SK-N-SH (cell line): Measurements from ENCODE around the gene PLK3. TPM values are rescaled to one million over a fixed set of nuclear protein-coding genes. Genes with fewer than 3 reads are reported as not detected.
"Not testable (repeated sequence)": the region's sequence is repeated elsewhere in the genome, so short reads cannot be mapped to it uniquely, and the experiment has no call there.

Experiments used
- CTCF ChIA-PET: fragments of 300-600, 350-600 bp; formaldehyde crosslinking; extraction: SDS; loops from one replicate; lab custom pipeline; 2021; lab: Yijun Ruan, JAX
- POLR2A ChIA-PET: fragments of 350-600 bp; sonication (Branson Sonifier 250); formaldehyde crosslinking; extraction: SDS; loops from one replicate; lab custom pipeline; 2020; ENCODE audit warnings: antibody characterized with exemption, inconsistent platforms; lab: Yijun Ruan, JAX
- DNase-seq: peaks from one replicate; pipeline ENCODE4 v3.0.0; 2012
- H2AFZ ChIP-seq: fragments of 200-600 bp; sonication (generic); 2 replicates; pipeline ENCODE4 v1.8.1; 2016; ENCODE audit warnings: antibody characterized with exemption, mild to moderate bottlenecking, low read depth
- H3F3A ChIP-seq: fragments of 200-600 bp; sonication (generic); replicated peaks from 2 replicates; pipeline ENCODE3; 2016; ENCODE audit warnings: antibody characterized with exemption, mild to moderate bottlenecking; ENCODE audit not compliant: insufficient read depth
- H3K27ac ChIP-seq, 2 experiments: fragments of 200-500 bp in 1 of 2; fragments of 200-600 bp in 1 of 2; sonication (Bioruptor generic) in 1 of 2; sonication (generic), shearing (Covaris generic) in 1 of 2; 2 replicates each; pipeline versions ENCODE4 v1.5.1 to v1.6.1; 2014 to 2016; ENCODE audit warnings: low read depth in 2 of 2, inconsistent platforms in 1 of 2, low read length in 1 of 2, mild to moderate bottlenecking in 1 of 2, mixed read lengths in 1 of 2
- H3K27me3 ChIP-seq: fragments of 200-600 bp; sonication (generic), shearing (Covaris generic); 2 replicates; pipeline ENCODE4 v1.6.1; 2016; ENCODE audit warnings: mixed run types; ENCODE audit not compliant: insufficient read depth
- H3K36me3 ChIP-seq, 2 experiments: fragments of 200-500 bp in 1 of 2; fragments of 200-600 bp in 1 of 2; sonication (Bioruptor generic) in 1 of 2; sonication (generic) in 1 of 2; replicated peaks in 1 of 2; 2 replicates each; pipeline versions ENCODE3 to v1.5.1; 2014 to 2016; ENCODE audit warnings: low read length in 1 of 2, mild to moderate bottlenecking in 1 of 2; ENCODE audit not compliant: insufficient read depth in 2 of 2, control insufficient read depth in 1 of 2
- H3K4me1 ChIP-seq, 2 experiments: fragments of 200-500 bp in 1 of 2; fragments of 200-600 bp in 1 of 2; sonication (Bioruptor generic) in 1 of 2; sonication (generic), shearing (Covaris generic) in 1 of 2; 2 replicates each; pipeline versions ENCODE4 v1.5.1 to v1.6.1; 2014 to 2016; ENCODE audit warnings: low read depth in 1 of 2, low read length in 1 of 2, mixed run types in 1 of 2; ENCODE audit not compliant: insufficient read depth in 2 of 2, control insufficient read depth in 1 of 2
- H3K4me2 ChIP-seq: fragments of 200-600 bp; sonication (generic), shearing (Covaris generic); 2 replicates; pipeline ENCODE4 v1.6.1; 2017; ENCODE audit warnings: mixed run types
- H3K4me3 ChIP-seq, 2 experiments: fragments of 200-500 bp in 1 of 2; fragments of 200-600 bp in 1 of 2; sonication (Bioruptor generic) in 1 of 2; sonication (generic), shearing (Covaris generic) in 1 of 2; 2 replicates each; pipeline versions ENCODE4 v1.5.1 to v1.8.1; 2014 to 2016; ENCODE audit warnings: low read depth in 2 of 2, inconsistent platforms in 1 of 2, low read length in 1 of 2, mild to moderate bottlenecking in 1 of 2, mixed read lengths in 1 of 2, moderate library complexity in 1 of 2
- H3K79me2 ChIP-seq: fragments of 200-600 bp; sonication (generic); 2 replicates; pipeline ENCODE4 v1.8.1; 2017; ENCODE audit warnings: mild to moderate bottlenecking; ENCODE audit not compliant: insufficient read depth
- H3K9ac ChIP-seq: fragments of 200-600 bp; sonication (generic); 2 replicates; pipeline ENCODE4 v1.6.1; 2017; ENCODE audit warnings: mixed run types
- H3K9me2 ChIP-seq: fragments of 200-600 bp; sonication (generic); 2 replicates; pipeline ENCODE4 v1.6.1; 2017; ENCODE audit warnings: mixed run types
- H3K9me3 ChIP-seq: fragments of 200-600 bp; sonication (generic); 2 replicates; pipeline ENCODE4 v1.6.1; 2017; ENCODE audit warnings: mixed run types, mild to moderate bottlenecking, moderate library complexity
- H4K20me1 ChIP-seq: fragments of 200-600 bp; sonication (generic); 2 replicates; pipeline ENCODE4 v1.6.1; 2017; ENCODE audit warnings: mild to moderate bottlenecking, mixed run types; ENCODE audit not compliant: insufficient read depth
- CHD2 ChIP-seq: fragments of 150-350 bp; IDR thresholded peaks from 2 replicates; pipeline ENCODE4 v1.6.1; 2018; ENCODE audit warnings: low read length; ENCODE audit not compliant: partially characterized antibody
- CTCF ChIP-seq: fragments of 200-600 bp; sonication (generic); IDR thresholded peaks from 2 replicates; pipeline ENCODE4 v1.6.1; 2017; ENCODE audit warnings: antibody characterized with exemption, mild to moderate bottlenecking, moderate library complexity
- FOSL2 ChIP-seq: IDR thresholded peaks from 2 replicates; pipeline ENCODE4 v1.4.0; 2012; ENCODE audit warnings: low read depth, mild to moderate bottlenecking, moderate library complexity, borderline replicate concordance
- MXI1 ChIP-seq: IDR thresholded peaks from 2 replicates; pipeline ENCODE4 v1.6.1; 2012; ENCODE audit warnings: mild to moderate bottlenecking, low read depth, low read length, improper control_type of control experiment
- RAD21 ChIP-seq: IDR thresholded peaks from 2 replicates; pipeline ENCODE4 v1.6.1; 2012; ENCODE audit warnings: mild to moderate bottlenecking, low read length
- RCOR1 ChIP-seq: fragments of 150-350 bp; IDR thresholded peaks from 2 replicates; pipeline ENCODE4 v1.6.1; 2017; ENCODE audit warnings: antibody characterized with exemption, low read length
- RXRA ChIP-seq: IDR thresholded peaks from 2 replicates; pipeline ENCODE4 v1.4.0; 2012; ENCODE audit warnings: low read depth, mild to moderate bottlenecking, borderline replicate concordance
- SMC3 ChIP-seq: IDR thresholded peaks from 2 replicates; pipeline ENCODE4 v1.6.1; 2012; ENCODE audit warnings: low read depth, low read length, improper control_type of control experiment
- TAF1 ChIP-seq: IDR thresholded peaks from 2 replicates; pipeline ENCODE4 v1.6.1; 2012; ENCODE audit warnings: low read depth, mild to moderate bottlenecking, low read length, moderate library complexity, borderline replicate concordance
- USF2 ChIP-seq: fragments of 150-350 bp; IDR thresholded peaks from 2 replicates; pipeline ENCODE4 v1.6.1; 2017; ENCODE audit warnings: antibody characterized with exemption, low read length, low read depth, borderline replicate concordance
- WGBS: methylation state at CpG from one replicate; pipeline ENCODE4 v1.1.6; 2017; ENCODE audit warnings: low lambda C conversion rate; 5-methylcytosine and 5-hydroxymethylcytosine counted together
- polyA plus RNA-seq, 3 experiments: library from polyadenylated mRNA; depleted of rRNA; stranded (reverse); fragments of >200 nt; gene quantifications; 2 replicates each; pipeline ENCODE4 v1.2.3, GENCODE V29; 2012

The PLK3 gene
- polyA plus RNA-seq, 1 of the 3 experiments (the other 2 are of a cell fraction): 82.8 TPM

GRCh38 chr1:44834328-44834727, 34.2 kb downstream of the PLK3 start:
- no peaks in the 10 kb centered on the region for H4K20me1 ChIP-seq
- H3K9ac ChIP-seq: no peak overlapping the region
- H3K9me3 ChIP-seq: no peaks in the 10 kb centered on the region
- H3F3A ChIP-seq: peaks cover 3% of the 10 kb centered on the region
- H3K4me3 ChIP-seq: no peak overlapping the region
- TF ChIP-seq USF2 (no peak), RAD21 (no peak)
- H3K79me2 ChIP-seq: no peaks in the 10 kb centered on the region
- H3K36me3 ChIP-seq: no peaks in the 10 kb centered on the region
- ChIA-PET POLR2A (no interaction called here), CTCF (interaction anchor here (0.6 to 1.5 kb wide), 5 partner anchors 11 to 466 kb away, joined by 3 to 6 read pairs (median 4); no protein-coding TSS in a partner anchor)
- no peak overlapping the region for H3K4me2 ChIP-seq
- WGBS: 90% methylated on average over 7 of the region's 7 CpGs
- H3K27ac ChIP-seq: no peak overlapping the region
- H3K9me2 ChIP-seq: no peaks in the 10 kb centered on the region
- no peaks in the 10 kb centered on the region for H3K27me3 ChIP-seq
- H3K4me1 ChIP-seq: peaks cover 0 to 2% of the 10 kb centered on the region in 2 experiments; a peak in 1 of 4 replicates
- no peak for DNase-seq
- H2AFZ ChIP-seq: no peak overlapping the region

- Histone ChIP-seq H3K27me3 (no peaks in the 10 kb centered on the region), H4K20me1 (no peaks in the 10 kb centered on the region), H3K9ac (no peak overlapping the region), H3K9me2 (no peaks in the 10 kb centered on the region), H3F3A (peaks cover 3% of the 10 kb centered on the region), H3K4me2 (no peak overlapping the region), H3K79me2 (no peaks in the 10 kb centered on the region), H3K36me3 (no peaks in the 10 kb centered on the region), H3K4me3 (no peak overlapping the region), H3K4me1 (peaks cover 0 to 2% of the 10 kb centered on the region in 2 experiments; a peak in 1 of 4 replicates), H2AFZ (no peak overlapping the region), H3K9me3 (no peaks in the 10 kb centered on the region), H3K27ac (no peak overlapping the region)
- 70% methylated on average over 23 of the region's 23 CpGs for WGBS
- TF ChIP-seq RXRA (no peak), RAD21 (peak; percentile 90), MXI1 (peak; percentile 58; the same call in 1 of the 2 replicates), RCOR1 (peak; percentile 49; the same call in 1 of the 2 replicates), TAF1 (no peak), SMC3 (peak; percentile 91), CTCF (peak; percentile 87), FOSL2 (no peak), CHD2 (peak; percentile 30)
- ChIA-PET POLR2A (interaction anchor here (1.4 kb wide), 1 partner anchor 176 kb away, joined by 4 read pairs; the partner anchor contains the start of gene UROD), CTCF (interaction anchor here (0.6 to 2.1 kb wide), 24 partner anchors 8 to 689 kb away, joined by 3 to 12 read pairs (median 4); partner anchors contain the start of genes BTBD19, HECTD3 and UROD)
- DNase-seq: peak; percentile 83
Measured at GRCh38 chr1:44835738-44836675, 35.8 kb downstream of the PLK3 start.

- H3K4me2 ChIP-seq, H3K27me3 ChIP-seq, H2AFZ ChIP-seq, DNase-seq, H4K20me1 ChIP-seq, H3K4me1 ChIP-seq, H3K9ac ChIP-seq, POLR2A ChIA-PET, H3K36me3 ChIP-seq, H3K4me3 ChIP-seq, H3F3A ChIP-seq, H3K9me2 ChIP-seq, H3K9me3 ChIP-seq, H3K79me2 ChIP-seq, H3K27ac ChIP-seq: not testable (repeated sequence)
- CTCF ChIA-PET: interaction anchor here (1.7 kb wide), 1 partner anchor 176 kb away, joined by 4 read pairs; no protein-coding TSS in a partner anchor
- WGBS: 89% methylated on average over 8 of the region's 11 CpGs
Measured at GRCh38 chr1:44838294-44838693, 38.1 kb downstream of the PLK3 start.
